Bronchial epithelial cell (primary cell): ENCODE results near the gene SEM1. TPM values are rescaled to one million over a fixed set of nuclear protein-coding genes. Genes with fewer than 3 reads are reported as not detected.

Source experiments
- DNase-seq: peaks from one replicate; pipeline ENCODE4 v3.0.0-alpha.2; 2010; ENCODE audit warnings: low read depth
- FAIRE-seq: peaks from 2 replicates; lab custom pipeline; 2011; peaks lifted over from hg19 to GRCh38; lab: Jason Lieb, UNC
- H3K27me3 ChIP-seq: 2 replicates; pipeline ENCODE4 v1.5.1; 2011; ENCODE audit warnings: low read length; ENCODE audit not compliant: control insufficient read depth, insufficient read depth
- H3K36me3 ChIP-seq: 2 replicates; pipeline ENCODE4 v1.5.1; 2011; ENCODE audit warnings: low read length; ENCODE audit not compliant: control insufficient read depth, insufficient read depth
- H3K4me3 ChIP-seq: 2 replicates; pipeline ENCODE4 v1.5.1; 2011; ENCODE audit warnings: mild to moderate bottlenecking, low read depth, low read length, control low read depth
- CTCF ChIP-seq: IDR thresholded peaks from 2 replicates; pipeline ENCODE4 v1.5.1; 2011; ENCODE audit warnings: mild to moderate bottlenecking, moderate library complexity, low read length, control low read depth, inconsistent platforms; ENCODE audit not compliant: insufficient read depth, severe bottlenecking
- total RNA-seq: library from RNA; depleted of rRNA; stranded (reverse); fragments of >200 nt; gene quantifications from 2 replicates; pipeline ENCODE4 v1.2.1, GENCODE V29; 2014

The SEM1 gene
- total RNA-seq, 1 donor from 2014 or later = 21.3 TPM

GRCh38 chr7:96689414-96689813, 20.2 kb downstream of the SEM1 start:
- no peak for FAIRE-seq
- no peak overlapping the region for H3K4me3 ChIP-seq
- no peak for DNase-seq
- no peaks in the 10 kb centered on the region for H3K27me3 ChIP-seq
- peaks cover 1% of the 10 kb centered on the region for H3K36me3 ChIP-seq
- TF ChIP-seq CTCF = no peak

GRCh38 chr7:96686305-96686704, 23.3 kb downstream of the SEM1 start:
- no peak for FAIRE-seq
- no peak for TF ChIP-seq CTCF
- no peaks in the 10 kb centered on the region for H3K36me3 ChIP-seq
- no peak for DNase-seq
- no peaks in the 10 kb centered on the region for H3K27me3 ChIP-seq
- H3K4me3 ChIP-seq = no peak overlapping the region

GRCh38 chr7:96685755-96686154, 23.9 kb downstream of the SEM1 start:
- H3K27me3 ChIP-seq = no peaks in the 10 kb centered on the region
- no peak for TF ChIP-seq CTCF
- DNase-seq (no peak), FAIRE-seq (no peak)
- no peaks in the 10 kb centered on the region for H3K36me3 ChIP-seq
- no peak overlapping the region for H3K4me3 ChIP-seq

- Histone ChIP-seq H3K27me3 (no peaks in the 10 kb centered on the region), H3K4me3 (no peak overlapping the region), H3K36me3 (no peaks in the 10 kb centered on the region)
- DNase-seq (no peak), FAIRE-seq (no peak)
- TF ChIP-seq CTCF = no peak
Measured at GRCh38 chr7:96685353-96685752, 24.3 kb downstream of the SEM1 start.

GRCh38 chr7:96679886-96680285, 29.8 kb downstream of the SEM1 start:
- TF ChIP-seq CTCF = no peak
- no peak for FAIRE-seq
- H3K4me3 ChIP-seq = no peak overlapping the region

GRCh38 chr7:96676919-96677318, 32.7 kb downstream of the SEM1 start:
- DNase-seq = no peak
- no peak for FAIRE-seq
- Histone ChIP-seq H3K27me3 (no peaks in the 10 kb centered on the region), H3K36me3 (no peaks in the 10 kb centered on the region), H3K4me3 (no peak overlapping the region)
- no peak for TF ChIP-seq CTCF

More at GRCh38 chr7:96679886-96680285, 29.8 kb downstream of the SEM1 start:
- Histone ChIP-seq H3K36me3 (no peaks in the 10 kb centered on the region), H3K27me3 (no peaks in the 10 kb centered on the region)
- no peak for DNase-seq
